OCI-LY3 (cell line): Measurements from ENCODE around the gene DVL2.

Experiments used
- EZH2phosphoT487 ChIP-seq: fragments of 200-600 bp; shearing (Covaris generic); IDR thresholded peaks from 2 replicates; pipeline ENCODE4 v1.6.1; 2018; ENCODE audit warnings: antibody characterized with exemption, mixed run types, low read depth
- TF ChIP-seq, protein P1 (sequence below): fragments of 200-600, 300-600 bp; sonication (generic); IDR thresholded peaks from 2 replicates; pipeline ENCODE4 v1.5.1; 2014; ENCODE audit warnings: antibody characterized with exemption, low read length, low read depth

DNA sequence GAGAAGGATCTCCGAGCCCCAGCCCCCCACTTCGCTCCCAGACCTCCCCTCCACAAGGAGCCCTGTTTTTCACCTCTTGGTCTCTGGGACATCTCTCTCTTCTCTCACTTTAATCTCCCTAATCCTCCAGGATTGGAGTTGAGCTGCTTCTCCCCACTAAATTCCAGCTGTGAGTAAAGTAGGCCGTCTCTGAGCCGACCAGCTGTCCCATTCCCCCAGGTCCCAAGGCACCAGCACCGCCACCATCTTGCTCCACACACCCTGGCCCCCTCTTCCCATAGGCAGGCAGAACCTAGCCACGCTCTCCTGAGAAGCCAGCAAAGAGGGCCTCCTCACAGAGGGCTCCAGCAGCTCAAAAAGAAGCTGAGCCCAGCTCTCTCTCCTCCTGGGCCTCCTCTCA is 15.6 kb downstream of the DVL2 start:
- TF ChIP-seq, protein P1, sequence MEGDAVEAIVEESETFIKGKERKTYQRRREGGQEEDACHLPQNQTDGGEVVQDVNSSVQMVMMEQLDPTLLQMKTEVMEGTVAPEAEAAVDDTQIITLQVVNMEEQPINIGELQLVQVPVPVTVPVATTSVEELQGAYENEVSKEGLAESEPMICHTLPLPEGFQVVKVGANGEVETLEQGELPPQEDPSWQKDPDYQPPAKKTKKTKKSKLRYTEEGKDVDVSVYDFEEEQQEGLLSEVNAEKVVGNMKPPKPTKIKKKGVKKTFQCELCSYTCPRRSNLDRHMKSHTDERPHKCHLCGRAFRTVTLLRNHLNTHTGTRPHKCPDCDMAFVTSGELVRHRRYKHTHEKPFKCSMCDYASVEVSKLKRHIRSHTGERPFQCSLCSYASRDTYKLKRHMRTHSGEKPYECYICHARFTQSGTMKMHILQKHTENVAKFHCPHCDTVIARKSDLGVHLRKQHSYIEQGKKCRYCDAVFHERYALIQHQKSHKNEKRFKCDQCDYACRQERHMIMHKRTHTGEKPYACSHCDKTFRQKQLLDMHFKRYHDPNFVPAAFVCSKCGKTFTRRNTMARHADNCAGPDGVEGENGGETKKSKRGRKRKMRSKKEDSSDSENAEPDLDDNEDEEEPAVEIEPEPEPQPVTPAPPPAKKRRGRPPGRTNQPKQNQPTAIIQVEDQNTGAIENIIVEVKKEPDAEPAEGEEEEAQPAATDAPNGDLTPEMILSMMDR: no peak
- TF ChIP-seq EZH2phosphoT487: no peak
